HepG2 (cell line): ENCODE results near the gene SLC50A1. TPM values are rescaled to one million over a fixed set of nuclear protein-coding genes. Genes with fewer than 3 reads are reported as not detected.
A peak's percentile ranks its signal among the peaks of the same experiment; 100 is the strongest.

Experiments
- BATF2 ChIP-seq: sonication (generic); formaldehyde crosslinking; IDR thresholded peaks from 2 replicates; pipeline ENCODE4 v1.8.0; 2022; ENCODE audit warnings: mild to moderate bottlenecking, missing genetic modification reagents, moderate library complexity
- CENPBD1 ChIP-seq: sonication (generic); formaldehyde crosslinking; IDR thresholded peaks from 2 replicates; pipeline ENCODE4 v1.8.0; 2022; ENCODE audit warnings: missing genetic modification reagents, low read depth, mild to moderate bottlenecking, borderline replicate concordance
- ETS1 ChIP-seq: sonication (generic); formaldehyde crosslinking; IDR thresholded peaks from 2 replicates; pipeline ENCODE4 v1.4.0; 2020; ENCODE audit warnings: missing genetic modification reagents
- KDM4B ChIP-seq: sonication (generic); formaldehyde crosslinking; IDR thresholded peaks from 2 replicates; pipeline ENCODE4 v1.4.0; 2020; ENCODE audit warnings: missing genetic modification reagents
- NCOA1 ChIP-seq: sonication (generic); formaldehyde crosslinking; IDR thresholded peaks from 2 replicates; pipeline ENCODE4 v1.9.0; 2021; ENCODE audit warnings: missing genetic modification reagents
- POLR2G ChIP-seq: fragments of 200-400 bp; formaldehyde crosslinking; IDR thresholded peaks from 2 replicates; pipeline ENCODE4 v1.6.1; 2018; ENCODE audit warnings: mild to moderate bottlenecking, low read depth, low read length, moderate library complexity
- RBFOX2 ChIP-seq: fragments of 200-400 bp; formaldehyde crosslinking; IDR thresholded peaks from 2 replicates; pipeline ENCODE4 v1.6.1; 2017; ENCODE audit warnings: low read depth, mild to moderate bottlenecking, low read length
- RERE ChIP-seq: IDR thresholded peaks from 2 replicates; pipeline ENCODE4 v1.6.1; 2016; ENCODE audit warnings: low read depth, missing genetic modification reagents, missing compliant biosample characterization
- REXO4 ChIP-seq: sonication (generic); formaldehyde crosslinking; IDR thresholded peaks from 2 replicates; pipeline ENCODE4 v1.8.0; 2022; ENCODE audit warnings: missing genetic modification reagents, mild to moderate bottlenecking, borderline replicate concordance
- SAP130 ChIP-seq: IDR thresholded peaks from 2 replicates; pipeline ENCODE4 v1.6.1; 2016; ENCODE audit warnings: low read depth
- SP1 ChIP-seq, 2 experiments: fragments of 450-650 bp in 1 of 2; sonication (generic) in 1 of 2; formaldehyde crosslinking in 1 of 2; IDR thresholded peaks; 2 replicates each; pipeline versions ENCODE4 v1.4.0 to v1.6.1; 2016 to 2020; ENCODE audit warnings: missing genetic modification reagents in 1 of 2
- ZBTB42 ChIP-seq: sonication (generic); formaldehyde crosslinking; IDR thresholded peaks from 2 replicates; pipeline ENCODE4 v1.5.0; 2020; ENCODE audit warnings: mild to moderate bottlenecking, missing genetic modification reagents
- ZNF230 ChIP-seq: sonication (generic); formaldehyde crosslinking; IDR thresholded peaks from 2 replicates; pipeline ENCODE4 v1.4.0; 2020; ENCODE audit warnings: mild to moderate bottlenecking, missing genetic modification reagents
- ZNF274 ChIP-seq: sonication (generic); formaldehyde crosslinking; IDR thresholded peaks from 2 replicates; pipeline ENCODE4 v1.5.1; 2020; ENCODE audit warnings: mild to moderate bottlenecking, missing genetic modification reagents
- ZNF484 ChIP-seq: sonication (generic); formaldehyde crosslinking; IDR thresholded peaks from 2 replicates; pipeline ENCODE4 v1.5.1; 2020; ENCODE audit warnings: mild to moderate bottlenecking, low read depth, missing genetic modification reagents, borderline replicate concordance
- ZNF552 ChIP-seq: sonication (generic); formaldehyde crosslinking; IDR thresholded peaks from 2 replicates; pipeline ENCODE4 v1.9.0; 2022; ENCODE audit warnings: missing genetic modification reagents, mild to moderate bottlenecking, borderline replicate concordance
- ZNF781 ChIP-seq: sonication (generic); formaldehyde crosslinking; IDR thresholded peaks from 2 replicates; pipeline ENCODE4 v1.5.1; 2020; ENCODE audit warnings: borderline replicate concordance, mild to moderate bottlenecking, missing genetic modification reagents; ENCODE audit errors: not compliant biosample characterization
- ZXDC ChIP-seq: sonication (generic); formaldehyde crosslinking; IDR thresholded peaks from 2 replicates; pipeline ENCODE4 v1.5.0; 2020; ENCODE audit warnings: mild to moderate bottlenecking, missing genetic modification reagents
- polyA plus RNA-seq, 8 experiments: library from polyadenylated mRNA; depleted of rRNA in 3 of 8; stranded (reverse) in 7 of 8; unstranded in 1 of 8; fragments of >200 nt; fragmentation: Illumina TruSeq in 4 of 8; extraction: Trizol in 4 of 8; gene quantifications; 2 replicates each; pipeline versions ENCODE4 v1.2.1 to v1.2.3, GENCODE V29; 2011 to 2016; ENCODE audit warnings: low read depth in 4 of 8, missing spikeins in 1 of 8, mixed read lengths in 1 of 8; ENCODE audit not compliant: insufficient read depth in 1 of 8
- total RNA-seq, 5 experiments: library from RNA; depleted of rRNA; stranded (reverse); fragments of >200 nt; fragmentation: Illumina TruSeq; extraction: Trizol; gene quantifications; 2 replicates each; pipeline ENCODE4 v1.2.3, GENCODE V29; 2016; ENCODE audit warnings: low read depth in 1 of 5

Gene SLC50A1
- total and polyA plus RNA-seq, 2 of the 13 experiments (the other 11 are each of a cell fraction or from before 2014, with no cell fraction given), result 22.5 to 46.8 TPM

- TF ChIP-seq ZNF484 (no peak), ETS1 (CRISPR knock-in tag) (peak; percentile 36; the same call in 1 of the 2 replicates), ZNF552 (CRISPR knock-in tag) (no peak), SAP130 (CRISPR knock-in tag) (peak; percentile 59), ZNF781 (CRISPR knock-in tag) (peak; percentile 78), REXO4 (no peak), RBFOX2 (peak; percentile 100), BATF2 (CRISPR knock-in tag) (peak; percentile 89; the same call in 1 of the 2 replicates), ZXDC (CRISPR knock-in tag) (no peak), CENPBD1 (CRISPR knock-in tag) (0 out of 2 replicates have a peak, but pooled peaks have one; percentile 13), NCOA1 (CRISPR knock-in tag) (no peak), ZNF230 (0 out of 2 replicates have a peak, but pooled peaks have one; percentile 54), POLR2G (peak; percentile 96), ZBTB42 (CRISPR knock-in tag) (no peak), ZNF274 (peak; percentile 55; the same call in 1 of the 2 replicates), RERE (CRISPR knock-in tag) (0 out of 2 replicates have a peak, but pooled peaks have one; percentile 23), SP1 (IDR thresholded peaks at IDR 0.05) (no peak), SP1 (CRISPR knock-in tag; IDR thresholded peaks at IDR 0.05) (peak; percentile 72; the same call in 1 of the 2 replicates), KDM4B (CRISPR knock-in tag) (no peak; the same call in 1 of the 2 replicates)
Measured at GRCh38 chr1:155135415-155136028, at the start of gene SLC50A1 (continued).
